GM23338 (cell line): ENCODE measurements around the gene DCST1. TPM values are rescaled to one million over a fixed set of nuclear protein-coding genes. Genes with fewer than 3 reads are reported as not detected.

Experiments
- ATAC-seq: fragments of 200-7000 bp; cut with Tn5 transposase; 3 replicates; pipeline ENCODE4 v1.9.1; 2020
- DNase-seq: peaks from one replicate; pipeline ENCODE4 v3.0.0-alpha.2; 2015; ENCODE audit warnings: low spot score
- H2AFZ ChIP-seq: fragments of 200-600 bp; sonication (generic); 2 replicates; pipeline ENCODE4 v1.8.0; 2016; ENCODE audit warnings: antibody characterized with exemption, mild to moderate bottlenecking, moderate library complexity
- H3F3A ChIP-seq: fragments of 200-600 bp; sonication (generic); replicated peaks from 2 replicates; pipeline ENCODE4 v1.8.0; 2017; ENCODE audit warnings: antibody characterized with exemption, mixed run types, low read depth
- H3K27ac ChIP-seq: fragments of 200-600 bp; sonication (generic); 2 replicates; pipeline ENCODE4 v1.6.1; 2016; ENCODE audit warnings: low read depth
- H3K27me3 ChIP-seq: fragments of 200-600 bp; sonication (generic); 2 replicates; pipeline ENCODE4 v1.8.0; 2016; ENCODE audit warnings: mild to moderate bottlenecking, mixed run types, moderate library complexity; ENCODE audit not compliant: insufficient read depth
- H3K36me3 ChIP-seq: fragments of 200-600 bp; sonication (generic); 2 replicates; pipeline ENCODE4 v1.8.0; 2016; ENCODE audit warnings: mild to moderate bottlenecking; ENCODE audit not compliant: insufficient read depth
- H3K4me1 ChIP-seq: fragments of 200-600 bp; sonication (generic); 2 replicates; pipeline ENCODE4 v1.8.0; 2016; ENCODE audit warnings: mild to moderate bottlenecking, moderate library complexity; ENCODE audit not compliant: insufficient read depth
- H3K4me2 ChIP-seq: fragments of 200-600 bp; sonication (generic); 2 replicates; pipeline ENCODE4 v1.7.1; 2017; ENCODE audit warnings: mixed run types
- H3K4me3 ChIP-seq: fragments of 200-600 bp; sonication (generic); 2 replicates; pipeline ENCODE4 v1.6.1; 2016; ENCODE audit warnings: mixed run types
- H3K79me2 ChIP-seq: fragments of 200-600 bp; sonication (generic); replicated peaks from 2 replicates; pipeline ENCODE4 v1.8.0; 2017; ENCODE audit warnings: mild to moderate bottlenecking; ENCODE audit not compliant: insufficient read depth
- H3K9me2 ChIP-seq: fragments of 200-600 bp; sonication (generic); 2 replicates; pipeline ENCODE4 v1.8.0; 2017; ENCODE audit not compliant: insufficient read depth
- H4K20me1 ChIP-seq: fragments of 200-600 bp; sonication (generic); replicated peaks from 2 replicates; pipeline ENCODE4 v1.8.0; 2017; ENCODE audit warnings: mild to moderate bottlenecking; ENCODE audit not compliant: insufficient read depth
- H3K27ac Mint-ChIP-seq: 2 replicates; pipeline ENCODE4 v1.8.0; 2020; ENCODE audit warnings: inconsistent platforms, mild to moderate bottlenecking, moderate library complexity, mixed read lengths
- H3K27me3 Mint-ChIP-seq: 3 replicates; pipeline ENCODE4 v1.8.0; 2022; ENCODE audit warnings: low read depth, mild to moderate bottlenecking, moderate library complexity, mixed read lengths, inconsistent platforms; ENCODE audit not compliant: insufficient read depth, poor library complexity
- H3K36me3 Mint-ChIP-seq: 3 replicates; pipeline ENCODE4 v1.8.0; 2021; ENCODE audit warnings: low read depth, mild to moderate bottlenecking, inconsistent platforms, moderate library complexity, mixed read lengths
- H3K4me1 Mint-ChIP-seq: 3 replicates; pipeline ENCODE4 v1.8.0; 2020; ENCODE audit warnings: mild to moderate bottlenecking, inconsistent platforms, mixed read lengths
- H3K4me3 Mint-ChIP-seq: 3 replicates; pipeline ENCODE4 v1.8.0; 2021; ENCODE audit warnings: moderate library complexity, mild to moderate bottlenecking, inconsistent platforms, mixed read lengths
- H3K9me3 Mint-ChIP-seq: 3 replicates; pipeline ENCODE4 v1.8.0; 2020; ENCODE audit warnings: moderate library complexity, mild to moderate bottlenecking, inconsistent platforms, mixed read lengths
- EZH2phosphoT487 ChIP-seq: fragments of 200-600 bp; sonication (generic); IDR thresholded peaks from one replicate; pipeline ENCODE4 v1.8.1; 2018; ENCODE audit warnings: antibody characterized with exemption; ENCODE audit not compliant: unreplicated experiment
- NANOG ChIP-seq: IDR thresholded peaks from 2 replicates; pipeline ENCODE4 v1.6.1; 2016; ENCODE audit warnings: antibody characterized with exemption, borderline replicate concordance
- STAT1 ChIP-seq: IDR thresholded peaks from one replicate; pipeline ENCODE4 v1.6.1; 2016; ENCODE audit warnings: antibody characterized with exemption; ENCODE audit not compliant: unreplicated experiment
- polyA plus RNA-seq: library from polyadenylated mRNA; unstranded; fragments of >200 nt; fragmentation: Nextera tagmentation; extraction: Ambion mirVana; gene quantifications from 2 replicates; pipeline ENCODE4 v1.2.1, GENCODE V29; 2016
- total RNA-seq: library from RNA; depleted of rRNA; stranded (reverse); fragments of >200 nt; shearing (Covaris generic); gene quantifications from 2 replicates; pipeline ENCODE4 v1.2.3, GENCODE V29; 2014
- TF ChIP-seq, protein P1 (sequence below), 2 experiments: fragments of 200-600 bp in 1 of 2; sonication (generic) in 1 of 2; conservative IDR thresholded peaks; 2 replicates each; pipeline versions ENCODE4 v1.5.1 to v1.6.1; 2016 to 2017; ENCODE audit warnings: antibody characterized with exemption in 2 of 2, low read depth in 2 of 2, mild to moderate bottlenecking in 2 of 2, moderate library complexity in 1 of 2
- TF ChIP-seq, protein P2 (sequence below): IDR thresholded peaks from 2 replicates; pipeline ENCODE4 v1.6.1; 2016; ENCODE audit warnings: antibody characterized with exemption
- TF ChIP-seq, protein P3 (sequence below): IDR thresholded peaks from one replicate; pipeline ENCODE4 v1.6.1; 2018; ENCODE audit warnings: antibody characterized with exemption; ENCODE audit not compliant: unreplicated experiment
- TF ChIP-seq, protein P4 (sequence below): fragments of 250-450 bp; sonication (Bioruptor Pico); IDR thresholded peaks from 2 replicates; pipeline ENCODE4 v1.5.0; 2020; ENCODE audit warnings: mild to moderate bottlenecking, moderate library complexity

The DCST1 gene
- total and polyA plus RNA-seq, 2 experiments from 2014 or later, result not detected

DNA sequence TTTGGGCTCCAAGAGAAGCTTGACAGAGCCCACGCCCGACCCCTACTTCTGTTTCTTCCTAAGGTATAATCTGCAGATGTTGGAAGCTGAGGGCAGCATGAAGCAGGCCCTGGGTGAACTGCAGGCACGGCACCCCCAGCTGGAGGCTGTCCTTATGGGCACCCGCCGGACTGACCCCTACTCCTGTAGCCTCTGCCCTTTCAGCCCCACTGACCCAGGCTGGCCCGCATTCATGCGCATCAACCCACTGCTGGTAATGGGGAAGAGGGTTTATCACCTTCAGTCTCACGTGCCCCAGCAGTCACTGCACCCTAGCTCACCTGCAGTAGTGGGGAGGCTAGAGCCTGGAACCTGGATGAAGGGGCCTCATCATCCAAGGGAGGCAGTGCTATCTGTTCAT, 43.3 kb upstream of the DCST1 start:
- Histone ChIP-seq H3F3A (peaks cover 19% of the 10 kb centered on the region; the same call in 1 of the 2 replicates), H2AFZ (no peak overlapping the region), H3K4me3 (no peak overlapping the region), H3K79me2 (peaks cover 31% of the 10 kb centered on the region), H3K4me2 (no peak overlapping the region), H3K9me2 (no peaks in the 10 kb centered on the region), H3K4me1 (no peaks in the 10 kb centered on the region), H3K36me3 (peaks cover 9% of the 10 kb centered on the region; the same call in 1 of the 2 replicates), H3K27ac (no peak overlapping the region), H4K20me1 (peaks cover 16% of the 10 kb centered on the region; the same call in 1 of the 2 replicates), H3K27me3 (no peaks in the 10 kb centered on the region)
- Mint-ChIP-seq H3K4me3 (no peak overlapping the region), H3K4me1 (peaks cover 21% of the 10 kb centered on the region), H3K27ac (no peak overlapping the region), H3K36me3 (peaks cover 54% of the 10 kb centered on the region), H3K27me3 (peaks cover 17% of the 10 kb centered on the region), H3K9me3 (no peaks in the 10 kb centered on the region; the same call in 2 of the 3 replicates)
- ATAC-seq (no peak), DNase-seq (no peak)
- TF ChIP-seq, protein P1, sequence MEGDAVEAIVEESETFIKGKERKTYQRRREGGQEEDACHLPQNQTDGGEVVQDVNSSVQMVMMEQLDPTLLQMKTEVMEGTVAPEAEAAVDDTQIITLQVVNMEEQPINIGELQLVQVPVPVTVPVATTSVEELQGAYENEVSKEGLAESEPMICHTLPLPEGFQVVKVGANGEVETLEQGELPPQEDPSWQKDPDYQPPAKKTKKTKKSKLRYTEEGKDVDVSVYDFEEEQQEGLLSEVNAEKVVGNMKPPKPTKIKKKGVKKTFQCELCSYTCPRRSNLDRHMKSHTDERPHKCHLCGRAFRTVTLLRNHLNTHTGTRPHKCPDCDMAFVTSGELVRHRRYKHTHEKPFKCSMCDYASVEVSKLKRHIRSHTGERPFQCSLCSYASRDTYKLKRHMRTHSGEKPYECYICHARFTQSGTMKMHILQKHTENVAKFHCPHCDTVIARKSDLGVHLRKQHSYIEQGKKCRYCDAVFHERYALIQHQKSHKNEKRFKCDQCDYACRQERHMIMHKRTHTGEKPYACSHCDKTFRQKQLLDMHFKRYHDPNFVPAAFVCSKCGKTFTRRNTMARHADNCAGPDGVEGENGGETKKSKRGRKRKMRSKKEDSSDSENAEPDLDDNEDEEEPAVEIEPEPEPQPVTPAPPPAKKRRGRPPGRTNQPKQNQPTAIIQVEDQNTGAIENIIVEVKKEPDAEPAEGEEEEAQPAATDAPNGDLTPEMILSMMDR (conservative IDR thresholded peaks at IDR 0.05; ENCODE audit: low read depth in 2 of 2), result 0 out of 4 replicates have a peak, but pooled peaks of 1 of the 2 experiments have one; percentile 4
- TF ChIP-seq, protein P2, sequence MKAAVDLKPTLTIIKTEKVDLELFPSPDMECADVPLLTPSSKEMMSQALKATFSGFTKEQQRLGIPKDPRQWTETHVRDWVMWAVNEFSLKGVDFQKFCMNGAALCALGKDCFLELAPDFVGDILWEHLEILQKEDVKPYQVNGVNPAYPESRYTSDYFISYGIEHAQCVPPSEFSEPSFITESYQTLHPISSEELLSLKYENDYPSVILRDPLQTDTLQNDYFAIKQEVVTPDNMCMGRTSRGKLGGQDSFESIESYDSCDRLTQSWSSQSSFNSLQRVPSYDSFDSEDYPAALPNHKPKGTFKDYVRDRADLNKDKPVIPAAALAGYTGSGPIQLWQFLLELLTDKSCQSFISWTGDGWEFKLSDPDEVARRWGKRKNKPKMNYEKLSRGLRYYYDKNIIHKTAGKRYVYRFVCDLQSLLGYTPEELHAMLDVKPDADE, result no peak
- TF ChIP-seq NANOG (no peak), STAT1 (no peak), EZH2phosphoT487 (no peak)
- TF ChIP-seq, protein P3, sequence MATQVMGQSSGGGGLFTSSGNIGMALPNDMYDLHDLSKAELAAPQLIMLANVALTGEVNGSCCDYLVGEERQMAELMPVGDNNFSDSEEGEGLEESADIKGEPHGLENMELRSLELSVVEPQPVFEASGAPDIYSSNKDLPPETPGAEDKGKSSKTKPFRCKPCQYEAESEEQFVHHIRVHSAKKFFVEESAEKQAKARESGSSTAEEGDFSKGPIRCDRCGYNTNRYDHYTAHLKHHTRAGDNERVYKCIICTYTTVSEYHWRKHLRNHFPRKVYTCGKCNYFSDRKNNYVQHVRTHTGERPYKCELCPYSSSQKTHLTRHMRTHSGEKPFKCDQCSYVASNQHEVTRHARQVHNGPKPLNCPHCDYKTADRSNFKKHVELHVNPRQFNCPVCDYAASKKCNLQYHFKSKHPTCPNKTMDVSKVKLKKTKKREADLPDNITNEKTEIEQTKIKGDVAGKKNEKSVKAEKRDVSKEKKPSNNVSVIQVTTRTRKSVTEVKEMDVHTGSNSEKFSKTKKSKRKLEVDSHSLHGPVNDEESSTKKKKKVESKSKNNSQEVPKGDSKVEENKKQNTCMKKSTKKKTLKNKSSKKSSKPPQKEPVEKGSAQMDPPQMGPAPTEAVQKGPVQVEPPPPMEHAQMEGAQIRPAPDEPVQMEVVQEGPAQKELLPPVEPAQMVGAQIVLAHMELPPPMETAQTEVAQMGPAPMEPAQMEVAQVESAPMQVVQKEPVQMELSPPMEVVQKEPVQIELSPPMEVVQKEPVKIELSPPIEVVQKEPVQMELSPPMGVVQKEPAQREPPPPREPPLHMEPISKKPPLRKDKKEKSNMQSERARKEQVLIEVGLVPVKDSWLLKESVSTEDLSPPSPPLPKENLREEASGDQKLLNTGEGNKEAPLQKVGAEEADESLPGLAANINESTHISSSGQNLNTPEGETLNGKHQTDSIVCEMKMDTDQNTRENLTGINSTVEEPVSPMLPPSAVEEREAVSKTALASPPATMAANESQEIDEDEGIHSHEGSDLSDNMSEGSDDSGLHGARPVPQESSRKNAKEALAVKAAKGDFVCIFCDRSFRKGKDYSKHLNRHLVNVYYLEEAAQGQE, result no peak
- TF ChIP-seq, protein P4, sequence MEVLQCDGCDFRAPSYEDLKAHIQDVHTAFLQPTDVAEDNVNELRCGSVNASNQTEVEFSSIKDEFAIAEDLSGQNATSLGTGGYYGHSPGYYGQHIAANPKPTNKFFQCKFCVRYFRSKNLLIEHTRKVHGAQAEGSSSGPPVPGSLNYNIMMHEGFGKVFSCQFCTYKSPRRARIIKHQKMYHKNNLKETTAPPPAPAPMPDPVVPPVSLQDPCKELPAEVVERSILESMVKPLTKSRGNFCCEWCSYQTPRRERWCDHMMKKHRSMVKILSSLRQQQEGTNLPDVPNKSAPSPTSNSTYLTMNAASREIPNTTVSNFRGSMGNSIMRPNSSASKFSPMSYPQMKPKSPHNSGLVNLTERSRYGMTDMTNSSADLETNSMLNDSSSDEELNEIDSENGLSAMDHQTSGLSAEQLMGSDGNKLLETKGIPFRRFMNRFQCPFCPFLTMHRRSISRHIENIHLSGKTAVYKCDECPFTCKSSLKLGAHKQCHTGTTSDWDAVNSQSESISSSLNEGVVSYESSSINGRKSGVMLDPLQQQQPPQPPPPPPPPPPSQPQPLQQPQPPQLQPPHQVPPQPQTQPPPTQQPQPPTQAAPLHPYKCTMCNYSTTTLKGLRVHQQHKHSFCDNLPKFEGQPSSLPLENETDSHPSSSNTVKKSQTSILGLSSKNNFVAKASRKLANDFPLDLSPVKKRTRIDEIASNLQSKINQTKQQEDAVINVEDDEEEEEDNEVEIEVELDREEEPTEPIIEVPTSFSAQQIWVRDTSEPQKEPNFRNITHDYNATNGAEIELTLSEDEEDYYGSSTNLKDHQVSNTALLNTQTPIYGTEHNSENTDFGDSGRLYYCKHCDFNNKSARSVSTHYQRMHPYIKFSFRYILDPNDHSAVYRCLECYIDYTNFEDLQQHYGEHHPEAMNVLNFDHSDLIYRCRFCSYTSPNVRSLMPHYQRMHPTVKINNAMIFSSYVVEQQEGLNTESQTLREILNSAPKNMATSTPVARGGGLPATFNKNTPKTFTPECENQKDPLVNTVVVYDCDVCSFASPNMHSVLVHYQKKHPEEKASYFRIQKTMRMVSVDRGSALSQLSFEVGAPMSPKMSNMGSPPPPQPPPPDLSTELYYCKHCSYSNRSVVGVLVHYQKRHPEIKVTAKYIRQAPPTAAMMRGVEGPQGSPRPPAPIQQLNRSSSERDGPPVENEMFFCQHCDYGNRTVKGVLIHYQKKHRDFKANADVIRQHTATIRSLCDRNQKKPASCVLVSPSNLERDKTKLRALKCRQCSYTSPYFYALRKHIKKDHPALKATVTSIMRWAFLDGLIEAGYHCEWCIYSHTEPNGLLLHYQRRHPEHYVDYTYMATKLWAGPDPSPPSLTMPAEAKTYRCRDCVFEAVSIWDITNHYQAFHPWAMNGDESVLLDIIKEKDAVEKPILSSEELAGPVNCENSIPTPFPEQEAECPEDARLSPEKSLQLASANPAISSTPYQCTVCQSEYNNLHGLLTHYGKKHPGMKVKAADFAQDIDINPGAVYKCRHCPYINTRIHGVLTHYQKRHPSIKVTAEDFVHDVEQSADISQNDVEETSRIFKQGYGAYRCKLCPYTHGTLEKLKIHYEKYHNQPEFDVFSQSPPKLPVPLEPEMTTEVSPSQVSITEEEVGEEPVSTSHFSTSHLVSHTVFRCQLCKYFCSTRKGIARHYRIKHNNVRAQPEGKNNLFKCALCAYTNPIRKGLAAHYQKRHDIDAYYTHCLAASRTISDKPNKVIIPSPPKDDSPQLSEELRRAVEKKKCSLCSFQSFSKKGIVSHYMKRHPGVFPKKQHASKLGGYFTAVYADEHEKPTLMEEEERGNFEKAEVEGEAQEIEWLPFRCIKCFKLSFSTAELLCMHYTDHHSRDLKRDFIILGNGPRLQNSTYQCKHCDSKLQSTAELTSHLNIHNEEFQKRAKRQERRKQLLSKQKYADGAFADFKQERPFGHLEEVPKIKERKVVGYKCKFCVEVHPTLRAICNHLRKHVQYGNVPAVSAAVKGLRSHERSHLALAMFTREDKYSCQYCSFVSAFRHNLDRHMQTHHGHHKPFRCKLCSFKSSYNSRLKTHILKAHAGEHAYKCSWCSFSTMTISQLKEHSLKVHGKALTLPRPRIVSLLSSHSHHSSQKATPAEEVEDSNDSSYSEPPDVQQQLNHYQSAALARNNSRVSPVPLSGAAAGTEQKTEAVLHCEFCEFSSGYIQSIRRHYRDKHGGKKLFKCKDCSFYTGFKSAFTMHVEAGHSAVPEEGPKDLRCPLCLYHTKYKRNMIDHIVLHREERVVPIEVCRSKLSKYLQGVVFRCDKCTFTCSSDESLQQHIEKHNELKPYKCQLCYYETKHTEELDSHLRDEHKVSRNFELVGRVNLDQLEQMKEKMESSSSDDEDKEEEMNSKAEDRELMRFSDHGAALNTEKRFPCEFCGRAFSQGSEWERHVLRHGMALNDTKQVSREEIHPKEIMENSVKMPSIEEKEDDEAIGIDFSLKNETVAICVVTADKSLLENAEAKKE (CRISPR knock-in tag), result no peak
